GM23338 (cell line): Measurements from ENCODE around the gene BAHCC1. TPM values are rescaled to one million over a fixed set of nuclear protein-coding genes. Genes with fewer than 3 reads are reported as not detected.

Source experiments
- ATAC-seq: fragments of 200-7000 bp; cut with Tn5 transposase; 3 replicates; pipeline ENCODE4 v1.9.1; 2020
- DNase-seq: peaks from one replicate; pipeline ENCODE4 v3.0.0-alpha.2; 2015; ENCODE audit warnings: low spot score
- H2AFZ ChIP-seq: fragments of 200-600 bp; sonication (generic); 2 replicates; pipeline ENCODE4 v1.8.0; 2016; ENCODE audit warnings: antibody characterized with exemption, mild to moderate bottlenecking, moderate library complexity
- H3F3A ChIP-seq: fragments of 200-600 bp; sonication (generic); replicated peaks from 2 replicates; pipeline ENCODE4 v1.8.0; 2017; ENCODE audit warnings: antibody characterized with exemption, mixed run types, low read depth
- H3K27ac ChIP-seq: fragments of 200-600 bp; sonication (generic); 2 replicates; pipeline ENCODE4 v1.6.1; 2016; ENCODE audit warnings: low read depth
- H3K27me3 ChIP-seq: fragments of 200-600 bp; sonication (generic); 2 replicates; pipeline ENCODE4 v1.8.0; 2016; ENCODE audit warnings: mild to moderate bottlenecking, mixed run types, moderate library complexity; ENCODE audit not compliant: insufficient read depth
- H3K36me3 ChIP-seq: fragments of 200-600 bp; sonication (generic); 2 replicates; pipeline ENCODE4 v1.8.0; 2016; ENCODE audit warnings: mild to moderate bottlenecking; ENCODE audit not compliant: insufficient read depth
- H3K4me1 ChIP-seq: fragments of 200-600 bp; sonication (generic); 2 replicates; pipeline ENCODE4 v1.8.0; 2016; ENCODE audit warnings: mild to moderate bottlenecking, moderate library complexity; ENCODE audit not compliant: insufficient read depth
- H3K4me2 ChIP-seq: fragments of 200-600 bp; sonication (generic); 2 replicates; pipeline ENCODE4 v1.7.1; 2017; ENCODE audit warnings: mixed run types
- H3K4me3 ChIP-seq: fragments of 200-600 bp; sonication (generic); 2 replicates; pipeline ENCODE4 v1.6.1; 2016; ENCODE audit warnings: mixed run types
- H3K79me2 ChIP-seq: fragments of 200-600 bp; sonication (generic); replicated peaks from 2 replicates; pipeline ENCODE4 v1.8.0; 2017; ENCODE audit warnings: mild to moderate bottlenecking; ENCODE audit not compliant: insufficient read depth
- H3K9me2 ChIP-seq: fragments of 200-600 bp; sonication (generic); 2 replicates; pipeline ENCODE4 v1.8.0; 2017; ENCODE audit not compliant: insufficient read depth
- H4K20me1 ChIP-seq: fragments of 200-600 bp; sonication (generic); replicated peaks from 2 replicates; pipeline ENCODE4 v1.8.0; 2017; ENCODE audit warnings: mild to moderate bottlenecking; ENCODE audit not compliant: insufficient read depth
- H3K27ac Mint-ChIP-seq: 2 replicates; pipeline ENCODE4 v1.8.0; 2020; ENCODE audit warnings: inconsistent platforms, mild to moderate bottlenecking, moderate library complexity, mixed read lengths
- H3K27me3 Mint-ChIP-seq: 3 replicates; pipeline ENCODE4 v1.8.0; 2022; ENCODE audit warnings: low read depth, mild to moderate bottlenecking, moderate library complexity, mixed read lengths, inconsistent platforms; ENCODE audit not compliant: insufficient read depth, poor library complexity
- H3K36me3 Mint-ChIP-seq: 3 replicates; pipeline ENCODE4 v1.8.0; 2021; ENCODE audit warnings: low read depth, mild to moderate bottlenecking, inconsistent platforms, moderate library complexity, mixed read lengths
- H3K4me1 Mint-ChIP-seq: 3 replicates; pipeline ENCODE4 v1.8.0; 2020; ENCODE audit warnings: mild to moderate bottlenecking, inconsistent platforms, mixed read lengths
- H3K4me3 Mint-ChIP-seq: 3 replicates; pipeline ENCODE4 v1.8.0; 2021; ENCODE audit warnings: moderate library complexity, mild to moderate bottlenecking, inconsistent platforms, mixed read lengths
- H3K9me3 Mint-ChIP-seq: 3 replicates; pipeline ENCODE4 v1.8.0; 2020; ENCODE audit warnings: moderate library complexity, mild to moderate bottlenecking, inconsistent platforms, mixed read lengths
- CREB1 ChIP-seq: fragments of 250-450 bp; sonication (Bioruptor Pico); IDR thresholded peaks from 2 replicates; pipeline ENCODE4 v1.5.0; 2020; ENCODE audit warnings: low read depth, mild to moderate bottlenecking, moderate library complexity
- EZH2 ChIP-seq: fragments of 200-600 bp; sonication (generic); IDR thresholded peaks from one replicate; pipeline ENCODE4 v1.8.0; 2017; ENCODE audit warnings: antibody characterized with exemption, mild to moderate bottlenecking, low read depth; ENCODE audit not compliant: unreplicated experiment
- EZH2phosphoT487 ChIP-seq: fragments of 200-600 bp; sonication (generic); IDR thresholded peaks from one replicate; pipeline ENCODE4 v1.8.1; 2018; ENCODE audit warnings: antibody characterized with exemption; ENCODE audit not compliant: unreplicated experiment
- JUNB ChIP-seq: IDR thresholded peaks from one replicate; pipeline ENCODE4 v1.6.1; 2016; ENCODE audit warnings: antibody characterized with exemption; ENCODE audit not compliant: unreplicated experiment
- NANOG ChIP-seq: IDR thresholded peaks from 2 replicates; pipeline ENCODE4 v1.6.1; 2016; ENCODE audit warnings: antibody characterized with exemption, borderline replicate concordance
- STAT1 ChIP-seq: IDR thresholded peaks from one replicate; pipeline ENCODE4 v1.6.1; 2016; ENCODE audit warnings: antibody characterized with exemption; ENCODE audit not compliant: unreplicated experiment
- polyA plus RNA-seq: library from polyadenylated mRNA; unstranded; fragments of >200 nt; fragmentation: Nextera tagmentation; extraction: Ambion mirVana; gene quantifications from 2 replicates; pipeline ENCODE4 v1.2.1, GENCODE V29; 2016
- total RNA-seq: library from RNA; depleted of rRNA; stranded (reverse); fragments of >200 nt; shearing (Covaris generic); gene quantifications from 2 replicates; pipeline ENCODE4 v1.2.3, GENCODE V29; 2014
- TF ChIP-seq, protein P1 (sequence below): IDR thresholded peaks from 2 replicates; pipeline ENCODE4 v1.6.1; 2016; ENCODE audit warnings: antibody characterized with exemption
- TF ChIP-seq, protein P2 (sequence below), 2 experiments: fragments of 200-600 bp in 1 of 2; sonication (generic) in 1 of 2; conservative IDR thresholded peaks; 2 replicates each; pipeline versions ENCODE4 v1.5.1 to v1.6.1; 2016 to 2017; ENCODE audit warnings: antibody characterized with exemption in 2 of 2, low read depth in 2 of 2, mild to moderate bottlenecking in 2 of 2, moderate library complexity in 1 of 2
- TF ChIP-seq, protein P3 (sequence below): IDR thresholded peaks from one replicate; pipeline ENCODE4 v1.6.1; 2018; ENCODE audit warnings: antibody characterized with exemption; ENCODE audit not compliant: unreplicated experiment

Gene BAHCC1
- total and polyA plus RNA-seq, 2 experiments from 2014 or later: 0.24 to 1.1 TPM

DNA sequence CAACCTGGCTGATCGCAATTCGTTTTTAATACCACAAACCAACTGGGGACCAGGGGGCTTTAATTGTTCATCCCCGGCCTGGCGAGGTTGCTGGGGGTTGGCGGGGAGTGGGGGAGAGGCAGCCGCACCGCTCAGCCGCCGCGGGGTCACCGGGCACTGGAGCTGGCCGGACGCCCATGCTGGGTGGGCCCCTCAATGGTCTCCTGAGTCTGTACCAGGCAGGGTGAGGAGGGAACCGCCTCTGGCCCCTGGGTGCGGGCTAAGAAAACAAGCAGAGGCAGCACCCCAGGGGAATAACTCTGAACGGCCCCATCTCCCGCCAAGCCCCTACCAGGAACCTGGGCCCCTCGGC is 73.5 kb downstream of the BAHCC1 start:
- Histone ChIP-seq H3K4me2 (no peak overlapping the region), H3K27ac (no peak overlapping the region), H3K36me3 (no peaks in the 10 kb centered on the region), H3F3A (no peaks in the 10 kb centered on the region), H3K4me1 (no peaks in the 10 kb centered on the region), H3K4me3 (no peak overlapping the region), H3K79me2 (no peaks in the 10 kb centered on the region), H2AFZ (no peak overlapping the region), H4K20me1 (no peaks in the 10 kb centered on the region), H3K9me2 (no peaks in the 10 kb centered on the region), H3K27me3 (no peaks in the 10 kb centered on the region)
- peaks cover 3% of the 10 kb centered on the region; the same call in 2 of the 3 replicates for H3K9me3 Mint-ChIP-seq
- H3K4me3 Mint-ChIP-seq: no peak overlapping the region
- peaks cover 4% of the 10 kb centered on the region; the same call in 2 of the 3 replicates for H3K4me1 Mint-ChIP-seq
- H3K27me3 Mint-ChIP-seq: peaks cover 8% of the 10 kb centered on the region
- no peak overlapping the region for H3K27ac Mint-ChIP-seq
- ATAC-seq (no peak), DNase-seq (no peak)
- no peaks in the 10 kb centered on the region for H3K36me3 Mint-ChIP-seq
- TF ChIP-seq, protein P1, sequence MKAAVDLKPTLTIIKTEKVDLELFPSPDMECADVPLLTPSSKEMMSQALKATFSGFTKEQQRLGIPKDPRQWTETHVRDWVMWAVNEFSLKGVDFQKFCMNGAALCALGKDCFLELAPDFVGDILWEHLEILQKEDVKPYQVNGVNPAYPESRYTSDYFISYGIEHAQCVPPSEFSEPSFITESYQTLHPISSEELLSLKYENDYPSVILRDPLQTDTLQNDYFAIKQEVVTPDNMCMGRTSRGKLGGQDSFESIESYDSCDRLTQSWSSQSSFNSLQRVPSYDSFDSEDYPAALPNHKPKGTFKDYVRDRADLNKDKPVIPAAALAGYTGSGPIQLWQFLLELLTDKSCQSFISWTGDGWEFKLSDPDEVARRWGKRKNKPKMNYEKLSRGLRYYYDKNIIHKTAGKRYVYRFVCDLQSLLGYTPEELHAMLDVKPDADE: no peak

DNA sequence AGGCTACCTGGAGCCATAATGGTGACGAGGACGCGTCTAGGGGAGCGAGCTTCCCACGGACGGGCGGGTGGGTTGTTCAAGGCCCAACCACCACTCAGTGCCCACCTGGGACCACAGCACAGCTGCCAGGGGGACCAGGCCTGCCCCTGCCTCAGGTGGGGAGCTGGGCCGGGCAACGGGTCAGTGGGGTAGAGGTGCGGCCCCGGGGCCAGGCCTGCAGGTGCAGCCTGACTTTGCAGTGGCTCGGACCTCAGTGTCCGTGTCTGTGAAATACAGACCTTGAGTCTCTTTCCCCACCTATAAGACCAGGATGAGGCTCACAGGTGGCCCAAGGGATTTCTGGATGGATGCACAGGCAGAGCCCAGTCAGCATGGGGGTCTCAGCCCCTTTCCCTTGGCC is 74.0 kb downstream of the BAHCC1 start:
- Histone ChIP-seq H3K79me2 (no peaks in the 10 kb centered on the region), H3K4me2 (no peak overlapping the region), H3K27ac (no peak overlapping the region), H4K20me1 (no peaks in the 10 kb centered on the region), H3K4me1 (no peaks in the 10 kb centered on the region), H3F3A (no peaks in the 10 kb centered on the region), H3K9me2 (no peaks in the 10 kb centered on the region), H3K36me3 (no peaks in the 10 kb centered on the region), H2AFZ (no peak overlapping the region), H3K4me3 (no peak overlapping the region), H3K27me3 (no peaks in the 10 kb centered on the region)
- peaks cover 9% of the 10 kb centered on the region for H3K27me3 Mint-ChIP-seq
- no peak for ATAC-seq
- no peak overlapping the region for H3K4me3 Mint-ChIP-seq
- TF ChIP-seq, protein P2, sequence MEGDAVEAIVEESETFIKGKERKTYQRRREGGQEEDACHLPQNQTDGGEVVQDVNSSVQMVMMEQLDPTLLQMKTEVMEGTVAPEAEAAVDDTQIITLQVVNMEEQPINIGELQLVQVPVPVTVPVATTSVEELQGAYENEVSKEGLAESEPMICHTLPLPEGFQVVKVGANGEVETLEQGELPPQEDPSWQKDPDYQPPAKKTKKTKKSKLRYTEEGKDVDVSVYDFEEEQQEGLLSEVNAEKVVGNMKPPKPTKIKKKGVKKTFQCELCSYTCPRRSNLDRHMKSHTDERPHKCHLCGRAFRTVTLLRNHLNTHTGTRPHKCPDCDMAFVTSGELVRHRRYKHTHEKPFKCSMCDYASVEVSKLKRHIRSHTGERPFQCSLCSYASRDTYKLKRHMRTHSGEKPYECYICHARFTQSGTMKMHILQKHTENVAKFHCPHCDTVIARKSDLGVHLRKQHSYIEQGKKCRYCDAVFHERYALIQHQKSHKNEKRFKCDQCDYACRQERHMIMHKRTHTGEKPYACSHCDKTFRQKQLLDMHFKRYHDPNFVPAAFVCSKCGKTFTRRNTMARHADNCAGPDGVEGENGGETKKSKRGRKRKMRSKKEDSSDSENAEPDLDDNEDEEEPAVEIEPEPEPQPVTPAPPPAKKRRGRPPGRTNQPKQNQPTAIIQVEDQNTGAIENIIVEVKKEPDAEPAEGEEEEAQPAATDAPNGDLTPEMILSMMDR (conservative IDR thresholded peaks at IDR 0.05; ENCODE audit: low read depth in 2 of 2): no peak
- no peak for TF ChIP-seq EZH2phosphoT487
- TF ChIP-seq, protein P3, sequence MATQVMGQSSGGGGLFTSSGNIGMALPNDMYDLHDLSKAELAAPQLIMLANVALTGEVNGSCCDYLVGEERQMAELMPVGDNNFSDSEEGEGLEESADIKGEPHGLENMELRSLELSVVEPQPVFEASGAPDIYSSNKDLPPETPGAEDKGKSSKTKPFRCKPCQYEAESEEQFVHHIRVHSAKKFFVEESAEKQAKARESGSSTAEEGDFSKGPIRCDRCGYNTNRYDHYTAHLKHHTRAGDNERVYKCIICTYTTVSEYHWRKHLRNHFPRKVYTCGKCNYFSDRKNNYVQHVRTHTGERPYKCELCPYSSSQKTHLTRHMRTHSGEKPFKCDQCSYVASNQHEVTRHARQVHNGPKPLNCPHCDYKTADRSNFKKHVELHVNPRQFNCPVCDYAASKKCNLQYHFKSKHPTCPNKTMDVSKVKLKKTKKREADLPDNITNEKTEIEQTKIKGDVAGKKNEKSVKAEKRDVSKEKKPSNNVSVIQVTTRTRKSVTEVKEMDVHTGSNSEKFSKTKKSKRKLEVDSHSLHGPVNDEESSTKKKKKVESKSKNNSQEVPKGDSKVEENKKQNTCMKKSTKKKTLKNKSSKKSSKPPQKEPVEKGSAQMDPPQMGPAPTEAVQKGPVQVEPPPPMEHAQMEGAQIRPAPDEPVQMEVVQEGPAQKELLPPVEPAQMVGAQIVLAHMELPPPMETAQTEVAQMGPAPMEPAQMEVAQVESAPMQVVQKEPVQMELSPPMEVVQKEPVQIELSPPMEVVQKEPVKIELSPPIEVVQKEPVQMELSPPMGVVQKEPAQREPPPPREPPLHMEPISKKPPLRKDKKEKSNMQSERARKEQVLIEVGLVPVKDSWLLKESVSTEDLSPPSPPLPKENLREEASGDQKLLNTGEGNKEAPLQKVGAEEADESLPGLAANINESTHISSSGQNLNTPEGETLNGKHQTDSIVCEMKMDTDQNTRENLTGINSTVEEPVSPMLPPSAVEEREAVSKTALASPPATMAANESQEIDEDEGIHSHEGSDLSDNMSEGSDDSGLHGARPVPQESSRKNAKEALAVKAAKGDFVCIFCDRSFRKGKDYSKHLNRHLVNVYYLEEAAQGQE: no peak
- no peak for TF ChIP-seq NANOG
- no peak for TF ChIP-seq JUNB
- no peak for TF ChIP-seq EZH2
- TF ChIP-seq CREB1 (CRISPR knock-in tag): no peak
- no peak for TF ChIP-seq STAT1
- TF ChIP-seq, protein P1: no peak
- no peak overlapping the region for H3K27ac Mint-ChIP-seq
- no peaks in the 10 kb centered on the region for H3K36me3 Mint-ChIP-seq
- H3K4me1 Mint-ChIP-seq: peaks cover 4% of the 10 kb centered on the region; the same call in 2 of the 3 replicates
- no peak for DNase-seq
- H3K9me3 Mint-ChIP-seq: peaks cover 3% of the 10 kb centered on the region; the same call in 2 of the 3 replicates
